B cell (primary cell): ENCODE results near the gene TAF4. TPM values are rescaled to one million over a fixed set of nuclear protein-coding genes. Genes with fewer than 3 reads are reported as not detected.

Experiments
- ATAC-seq: fragments of 200-7000 bp; cut with Tn5 transposase; one replicate; pipeline ENCODE4 v1.10.0; 2021; ENCODE audit warnings: low read depth, mild to moderate bottlenecking, moderate number of reproducible peaks, moderate library complexity
- CTCF ChIA-PET: fragments of 350-600 bp; sonication (Branson Sonifier 250); formaldehyde crosslinking; loops from one replicate; lab custom pipeline; 2021; ENCODE audit warnings: antibody characterized with exemption, inconsistent platforms; lab: Charles Lee
- POLR2A ChIA-PET: fragments of 350-600 bp; sonication (Branson Sonifier 250); formaldehyde crosslinking; loops from one replicate; lab custom pipeline; 2021; ENCODE audit warnings: antibody characterized with exemption; lab: Charles Lee
- DNase-seq: peaks from one replicate; pipeline ENCODE4 v3.0.0; 2013
- H2AFZ ChIP-seq: 2 replicates; pipeline ENCODE4 v1.6.1; 2012; ENCODE audit warnings: mild to moderate bottlenecking, low read depth, low read length; ENCODE audit not compliant: insufficient read depth, poor library complexity, severe bottlenecking
- H3K27ac ChIP-seq, 2 donors: 1 replicate in 1 of 2; 2 replicates in 1 of 2; pipeline ENCODE4 v1.5.1; 2012 to 2013; ENCODE audit warnings: low read length in 2 of 2, mild to moderate bottlenecking in 2 of 2, moderate library complexity in 1 of 2
- H3K27me3 ChIP-seq, 4 experiments: fragments of 200-600 bp in 1 of 4; sonication (generic) in 1 of 4; replicated peaks in 1 of 4; 1 replicate in 2 of 4; 2 replicates in 2 of 4; pipeline versions ENCODE4 v1.6.1 to v1.7.0; 2013 to 2016; ENCODE audit warnings: low read length in 3 of 4, mild to moderate bottlenecking in 2 of 4, mixed read lengths in 1 of 4, moderate library complexity in 1 of 4; ENCODE audit not compliant: insufficient read depth in 4 of 4, control insufficient read depth in 3 of 4; ENCODE audit errors: control extremely low read depth in 1 of 4
- H3K36me3 ChIP-seq, 2 experiments: replicated peaks in 1 of 2; 1 replicate in 1 of 2; 2 replicates in 1 of 2; pipeline versions ENCODE4 v1.6.1 to v1.7.1; 2013; ENCODE audit warnings: low read length in 1 of 2; ENCODE audit not compliant: insufficient read depth in 2 of 2, control insufficient read depth in 1 of 2; ENCODE audit errors: control extremely low read depth in 1 of 2, extremely low read depth in 1 of 2
- H3K4me1 ChIP-seq, 2 donors: fragments of 200-600 bp in 1 of 2; sonication (generic) in 1 of 2; 1 replicate in 1 of 2; 2 replicates in 1 of 2; pipeline versions ENCODE4 v1.5.1 to v1.6.1; 2013 to 2017; ENCODE audit warnings: low read length in 2 of 2; ENCODE audit not compliant: control insufficient read depth in 2 of 2, insufficient read depth in 2 of 2
- H3K4me2 ChIP-seq: replicated peaks from 2 replicates; pipeline ENCODE3; 2012; ENCODE audit warnings: mild to moderate bottlenecking, low read depth, low read length; ENCODE audit not compliant: poor library complexity, severe bottlenecking
- H3K4me3 ChIP-seq, 5 experiments: fragments of 200-600 bp in 1 of 5; sonication (generic) in 1 of 5; 1 replicate in 3 of 5; 2 replicates in 2 of 5; pipeline versions ENCODE4 v1.5.1 to v1.7.0; 2011 to 2016; ENCODE audit warnings: low read length in 4 of 5, mild to moderate bottlenecking in 4 of 5, low read depth in 2 of 5, control low read depth in 1 of 5, moderate library complexity in 1 of 5; ENCODE audit not compliant: insufficient read depth in 1 of 5; ENCODE audit errors: control extremely low read depth in 1 of 5, extremely low read depth in 1 of 5
- H3K79me2 ChIP-seq: fragments of 200-600 bp; sonication (generic); one replicate; pipeline ENCODE4 v1.6.0; 2016; ENCODE audit warnings: low read length; ENCODE audit not compliant: control insufficient read depth, insufficient read depth
- H3K9ac ChIP-seq: fragments of 200-600 bp; sonication (generic); 2 replicates; pipeline ENCODE4 v1.6.1; 2017; ENCODE audit warnings: mild to moderate bottlenecking, low read length, moderate library complexity
- H3K9me3 ChIP-seq, 3 donors: one replicate each; pipeline versions ENCODE4 v1.6.1 to v1.7.1; 2013; ENCODE audit warnings: low read length in 2 of 3; ENCODE audit not compliant: control insufficient read depth in 2 of 3, insufficient read depth in 1 of 3; ENCODE audit errors: control extremely low read depth in 1 of 3
- H4K20me1 ChIP-seq: 2 replicates; pipeline ENCODE4 v1.6.0; 2012; ENCODE audit warnings: mild to moderate bottlenecking, low read length; ENCODE audit not compliant: insufficient read depth, control insufficient read depth, poor library complexity, severe bottlenecking
- H3K27ac Mint-ChIP-seq: one replicate; pipeline ENCODE4 v1.8.0; 2021; ENCODE audit warnings: mixed read lengths
- H3K27me3 Mint-ChIP-seq: one replicate; pipeline ENCODE4 v1.8.0; 2021; ENCODE audit warnings: mixed read lengths
- H3K4me1 Mint-ChIP-seq: one replicate; pipeline ENCODE4 v1.8.0; 2021; ENCODE audit warnings: mixed read lengths
- H3K4me3 Mint-ChIP-seq: one replicate; pipeline ENCODE4 v1.8.0; 2021; ENCODE audit warnings: mixed read lengths
- H3K9me3 Mint-ChIP-seq: one replicate; pipeline ENCODE4 v1.8.0; 2022; ENCODE audit warnings: mixed read lengths; ENCODE audit not compliant: insufficient read depth
- EZH2 ChIP-seq: IDR thresholded peaks from 2 replicates; pipeline ENCODE4 v1.6.1; 2012; ENCODE audit warnings: borderline replicate concordance, low read depth, mild to moderate bottlenecking, moderate library complexity, low read length; ENCODE audit not compliant: insufficient read depth, poor library complexity, severe bottlenecking
- WGBS: methylation state at CpG from one replicate; pipeline ENCODE4 v1.1.5; 2013; ENCODE audit warnings: missing lambda C conversion rate; ENCODE audit not compliant: insufficient coverage; 5-methylcytosine and 5-hydroxymethylcytosine counted together
- intact Hi-C: fragments of 100-400 bp; cut with micrococcal nuclease; formaldehyde crosslinking; loops from one replicate; pipeline ENCODE4 v1.10.0; 2022
- polyA plus RNA-seq: library from polyadenylated mRNA; depleted of rRNA; stranded (reverse); fragments of >200 nt; gene quantifications from 2 replicates; pipeline ENCODE4 v1.2.3, GENCODE V29; 2012
- total RNA-seq, 2 donors: library from RNA; stranded (reverse); fragments of 120-200 nt in 1 of 2; gene quantifications; 1 replicate in 1 of 2; 2 replicates in 1 of 2; pipeline versions ENCODE4 v1.2.3 to v1.2.4, GENCODE V29; 2013 to 2022
- TF ChIP-seq, protein P1 (sequence below): fragments of 200-600 bp; IDR thresholded peaks from one replicate; pipeline ENCODE4 v1.8.0; 2022; ENCODE audit warnings: antibody characterized with exemption, mild to moderate bottlenecking

Gene TAF4
- total and polyA plus RNA-seq, 2 donors (not counting 1 experiment from before 2014, with no cell fraction given), result 13.9 to 39.5 TPM

DNA sequence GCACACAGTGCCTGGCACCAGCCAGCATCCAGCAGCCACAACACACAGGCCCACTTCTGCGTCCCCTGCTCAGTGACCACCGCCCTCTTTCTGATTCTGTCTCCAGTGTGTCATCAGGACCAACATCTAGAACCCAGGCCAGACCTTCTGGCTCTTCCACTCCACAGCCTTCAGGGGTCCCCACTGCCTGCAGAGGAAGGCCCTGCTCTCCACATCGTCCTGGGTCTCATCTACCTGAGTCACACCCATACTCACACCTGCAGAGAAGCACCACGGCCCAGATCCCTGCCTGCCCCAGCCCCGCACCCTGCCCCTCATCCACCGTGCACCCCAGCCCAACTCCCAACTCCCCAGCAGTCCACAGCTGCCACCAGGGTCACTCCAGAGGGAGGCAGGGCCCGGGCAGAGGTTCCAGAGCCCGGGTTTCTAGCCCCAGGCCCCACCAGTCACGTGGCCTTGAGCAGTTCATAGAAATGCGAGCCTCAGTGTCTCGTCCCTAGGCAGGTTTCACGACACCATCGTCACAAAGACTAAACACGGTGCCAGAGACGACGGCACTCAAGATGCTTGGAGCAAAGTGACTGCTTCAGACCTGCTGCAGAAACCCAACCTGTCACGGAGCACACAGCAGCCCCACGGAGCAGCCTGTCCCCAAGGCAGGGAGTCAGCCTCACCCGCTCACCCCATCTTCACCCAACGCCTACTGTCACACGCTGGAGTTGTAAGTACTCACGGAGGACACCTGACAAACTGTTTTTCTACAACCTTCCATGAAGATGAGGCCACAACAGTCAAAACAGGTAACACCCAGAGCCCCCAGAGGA is 16.1 kb downstream of the TAF4 start:
- 96% methylated on average over 22 of the region's 22 CpGs for WGBS
- Histone ChIP-seq H3K4me3 (no peak overlapping the region), H3K4me1 (peaks cover 14 to 16% of the 10 kb centered on the region in 2 donors), H3K79me2 (peaks cover 98% of the 10 kb centered on the region), H3K27ac (no peak overlapping the region), H2AFZ (no peak overlapping the region), H3K9ac (no peak overlapping the region), H4K20me1 (peaks cover 89% of the 10 kb centered on the region), H3K4me2 (no peak overlapping the region), H3K27me3 (no peaks in the 10 kb centered on the region), H3K9me3 (no peaks in the 10 kb centered on the region), H3K36me3 (no peaks in the 10 kb centered on the region)
- TF ChIP-seq, protein P1, sequence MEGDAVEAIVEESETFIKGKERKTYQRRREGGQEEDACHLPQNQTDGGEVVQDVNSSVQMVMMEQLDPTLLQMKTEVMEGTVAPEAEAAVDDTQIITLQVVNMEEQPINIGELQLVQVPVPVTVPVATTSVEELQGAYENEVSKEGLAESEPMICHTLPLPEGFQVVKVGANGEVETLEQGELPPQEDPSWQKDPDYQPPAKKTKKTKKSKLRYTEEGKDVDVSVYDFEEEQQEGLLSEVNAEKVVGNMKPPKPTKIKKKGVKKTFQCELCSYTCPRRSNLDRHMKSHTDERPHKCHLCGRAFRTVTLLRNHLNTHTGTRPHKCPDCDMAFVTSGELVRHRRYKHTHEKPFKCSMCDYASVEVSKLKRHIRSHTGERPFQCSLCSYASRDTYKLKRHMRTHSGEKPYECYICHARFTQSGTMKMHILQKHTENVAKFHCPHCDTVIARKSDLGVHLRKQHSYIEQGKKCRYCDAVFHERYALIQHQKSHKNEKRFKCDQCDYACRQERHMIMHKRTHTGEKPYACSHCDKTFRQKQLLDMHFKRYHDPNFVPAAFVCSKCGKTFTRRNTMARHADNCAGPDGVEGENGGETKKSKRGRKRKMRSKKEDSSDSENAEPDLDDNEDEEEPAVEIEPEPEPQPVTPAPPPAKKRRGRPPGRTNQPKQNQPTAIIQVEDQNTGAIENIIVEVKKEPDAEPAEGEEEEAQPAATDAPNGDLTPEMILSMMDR, result no peak
- H3K4me1 Mint-ChIP-seq, result peaks cover 42% of the 10 kb centered on the region
- DNase-seq (no peak), ATAC-seq (no peak)
- intact Hi-C loops, result no loop called here
- ChIA-PET CTCF (no interaction called here), POLR2A (no interaction called here)
- H3K9me3 Mint-ChIP-seq, result no peaks in the 10 kb centered on the region
- H3K27me3 Mint-ChIP-seq, result no peaks in the 10 kb centered on the region
- H3K27ac Mint-ChIP-seq, result no peak overlapping the region
- no peak overlapping the region for H3K4me3 Mint-ChIP-seq

DNA sequence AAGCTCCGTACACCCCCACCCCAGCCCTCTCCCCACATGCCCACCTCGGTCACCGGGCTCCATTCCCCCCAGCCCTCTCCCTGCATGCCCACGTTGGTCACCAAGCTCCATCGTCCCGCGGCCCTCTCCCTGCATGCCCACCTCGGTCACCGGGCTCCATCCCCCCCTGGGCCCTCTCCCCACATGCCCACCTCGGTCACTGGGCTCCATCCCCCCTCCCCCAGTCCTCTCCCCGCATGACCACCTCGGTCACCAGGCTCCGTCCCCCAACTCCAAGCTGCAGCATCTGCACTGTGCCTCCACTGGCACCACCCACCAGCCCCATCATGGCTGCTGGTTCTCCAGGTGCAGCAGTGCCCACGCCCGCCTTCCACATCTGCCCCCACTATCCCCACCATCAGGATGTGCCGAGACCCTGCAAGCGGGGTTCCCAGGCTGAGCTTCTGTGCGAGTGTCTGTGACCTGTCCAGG is 16.8 kb downstream of the TAF4 start:
- WGBS, result 95% methylated on average over 17 of the region's 18 CpGs

More for the DNA sequence above, 16.8 kb downstream of the TAF4 start:
- peaks cover 40% of the 10 kb centered on the region for H3K4me1 Mint-ChIP-seq
- TF ChIP-seq, protein P1, result no peak
- no peak for TF ChIP-seq EZH2
- no peak for ATAC-seq
- no peaks in the 10 kb centered on the region for H3K27me3 Mint-ChIP-seq
- Histone ChIP-seq H3K4me1 (peaks cover 14 to 16% of the 10 kb centered on the region in 2 donors), H3K9ac (no peak overlapping the region), H3K4me3 (no peak overlapping the region), H3K79me2 (peaks cover 95% of the 10 kb centered on the region), H3K36me3 (no peaks in the 10 kb centered on the region), H3K27me3 (no peaks in the 10 kb centered on the region), H4K20me1 (peaks cover 87% of the 10 kb centered on the region), H3K9me3 (no peaks in the 10 kb centered on the region), H2AFZ (no peak overlapping the region), H3K27ac (no peak overlapping the region), H3K4me2 (no peak overlapping the region)
- no peaks in the 10 kb centered on the region for H3K9me3 Mint-ChIP-seq
- no peak overlapping the region for H3K27ac Mint-ChIP-seq
- DNase-seq, result no peak
- intact Hi-C loops, result no loop called here
- CTCF ChIA-PET, result no interaction called here
- H3K4me3 Mint-ChIP-seq, result no peak overlapping the region
- POLR2A ChIA-PET, result no interaction called here
